Stimulated activated CD8-positive, alpha-beta memory T cell treated with anti-CD3 and anti-CD28 coated beads, Interleukin-7, amount 100 ng/mL, for 4 hours (primary cell): ENCODE measurements around the gene MGME1.

Experiments
- DNase-seq, 2 donors: peaks; one replicate each; pipeline ENCODE4 v3.0.0-alpha.2; 2020; ENCODE audit warnings: low read depth in 2 of 2

The MGME1 gene

GRCh38 chr20:17968366-17969277, at the start of gene MGME1, which contains the start of gene SNX5:
TSS of gene MGME1 (plus strand) at chr20:17969018. CDS start at chr20:17969860, 842 bp downstream.
TSS of gene SNX5 (minus strand) at chr20:17968794. CDS start at chr20:17968425, 369 bp downstream.
- DNase-seq, result peak; percentile 99 to 100

GRCh38 chr20:17919149-17919548, 49.7 kb upstream of the MGME1 start:
- DNase-seq, result no peak

- no peak for DNase-seq
These were observed 47.0 kb upstream of the MGME1 start for GRCh38 chr20:17921774-17922173.

- DNase-seq, result no peak
These were observed 43.5 kb upstream of the MGME1 start for GRCh38 chr20:17925141-17925939.

- no peak for DNase-seq
These were observed 42.9 kb upstream of the MGME1 start for GRCh38 chr20:17925940-17926300.

GRCh38 chr20:17928211-17928611, 40.6 kb upstream of the MGME1 start:
- DNase-seq, result no peak

- DNase-seq, result no peak
These were observed 40.0 kb upstream of the MGME1 start for GRCh38 chr20:17928633-17929311.

GRCh38 chr20:17931513-17931912, 37.3 kb upstream of the MGME1 start:
- DNase-seq, result no peak

- DNase-seq, result no peak
These were observed 36.4 kb upstream of the MGME1 start for GRCh38 chr20:17932396-17932795.

GRCh38 chr20:17933121-17933520, 35.7 kb upstream of the MGME1 start:
- no peak for DNase-seq

- DNase-seq, result no peak
These were observed 35.1 kb upstream of the MGME1 start for GRCh38 chr20:17933711-17934110.

GRCh38 chr20:17934141-17934862, 34.5 kb upstream of the MGME1 start:
- no peak for DNase-seq

- no peak for DNase-seq
These were observed 33.6 kb upstream of the MGME1 start for GRCh38 chr20:17935186-17935585.

GRCh38 chr20:17935761-17936160, 33.1 kb upstream of the MGME1 start:
- no peak for DNase-seq

- no peak for DNase-seq
These were observed 32.5 kb upstream of the MGME1 start for GRCh38 chr20:17936286-17936760.

- no peak for DNase-seq
These were observed 31.8 kb upstream of the MGME1 start for GRCh38 chr20:17936761-17937732.

GRCh38 chr20:17938871-17939619, 29.8 kb upstream of the MGME1 start:
- DNase-seq, result peak; percentile 24 to 39

- DNase-seq, result no peak
These were observed 29.1 kb upstream of the MGME1 start for GRCh38 chr20:17939622-17940223.
